ENCODE results near the gene CASZ1.

CASZ1 gene

GRCh38 chr1:10791105-10791951 is 5.1 kb downstream of the CASZ1 start:
- H3K36me3 Mint-ChIP-seq = no peaks in the 10 kb centered on the region
- H3K4me1 Mint-ChIP-seq (ENCODE audit: low read depth) = peaks cover 17% of the 10 kb centered on the region
- H3K27ac Mint-ChIP-seq = no peak overlapping the region
- peaks cover 24% of the 10 kb centered on the region for H3K27me3 Mint-ChIP-seq
- H3K4me3 Mint-ChIP-seq = no peak overlapping the region
- H3K9me3 Mint-ChIP-seq (ENCODE audit: low read depth) = no peaks in the 10 kb centered on the region

- Mint-ChIP-seq H3K9me3 (ENCODE audit: low read depth) (no peaks in the 10 kb centered on the region), H3K4me1 (ENCODE audit: low read depth) (peaks cover 14% of the 10 kb centered on the region), H3K27ac (no peak overlapping the region), H3K4me3 (no peak overlapping the region), H3K36me3 (no peaks in the 10 kb centered on the region), H3K27me3 (peaks cover 22% of the 10 kb centered on the region)
Observed at GRCh38 chr1:10789803-10790702, 6.4 kb downstream of the CASZ1 start.

- Mint-ChIP-seq H3K27me3 (peaks cover 21% of the 10 kb centered on the region), H3K36me3 (no peaks in the 10 kb centered on the region), H3K27ac (no peak overlapping the region)
Observed at GRCh38 chr1:10789047-10789791, 7.2 kb downstream of the CASZ1 start.

DNA sequence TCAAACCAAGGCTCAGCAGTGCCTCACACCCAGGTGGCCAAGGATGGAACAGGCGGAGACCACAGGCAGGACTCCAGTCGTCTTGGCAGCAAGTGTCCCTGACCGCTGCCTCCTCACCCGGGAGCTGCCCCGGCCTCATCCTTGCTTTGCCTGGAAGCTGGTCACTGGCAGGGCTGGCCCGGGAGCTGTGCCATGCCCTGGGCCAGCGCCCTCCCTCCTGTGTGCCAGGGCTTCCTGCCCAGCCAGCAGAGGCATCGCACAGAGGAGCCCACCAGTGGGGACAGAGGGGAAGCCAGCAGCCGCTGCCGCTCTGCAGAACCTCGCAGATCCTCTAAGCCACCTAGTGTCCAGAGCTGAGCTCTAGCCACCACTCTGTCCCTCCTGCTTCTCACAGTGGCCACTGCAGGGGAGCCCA is 7.8 kb downstream of the CASZ1 start:
- Mint-ChIP-seq H3K4me3 (no peak overlapping the region), H3K9me3 (ENCODE audit: low read depth) (no peaks in the 10 kb centered on the region), H3K36me3 (no peaks in the 10 kb centered on the region), H3K27ac (no peak overlapping the region), H3K4me1 (ENCODE audit: low read depth) (peaks cover 6% of the 10 kb centered on the region), H3K27me3 (peaks cover 19% of the 10 kb centered on the region)

More at GRCh38 chr1:10789047-10789791, 7.2 kb downstream of the CASZ1 start:
- no peaks in the 10 kb centered on the region for H3K9me3 Mint-ChIP-seq (ENCODE audit: low read depth)
- H3K4me3 Mint-ChIP-seq = no peak overlapping the region
- H3K4me1 Mint-ChIP-seq (ENCODE audit: low read depth) = peaks cover 9% of the 10 kb centered on the region

DNA sequence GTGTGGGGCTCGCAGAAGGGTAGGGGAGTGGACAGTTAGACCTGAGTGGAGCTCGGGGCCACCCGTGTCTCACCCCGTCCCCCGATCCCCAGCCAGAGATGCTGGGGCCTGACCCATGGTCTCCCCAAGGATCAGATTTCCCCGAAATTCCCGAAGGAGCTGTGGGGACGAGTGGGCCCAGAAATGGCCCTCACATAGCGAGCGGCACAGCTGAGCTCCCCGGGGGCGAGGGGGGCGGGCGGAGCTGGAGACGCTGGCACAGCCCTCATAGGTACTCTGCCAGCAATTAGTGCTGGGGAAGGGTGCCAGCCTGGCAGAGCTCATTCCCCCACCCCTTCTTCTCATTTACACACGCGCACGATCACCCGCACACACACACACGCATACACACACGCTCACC is 9.2 kb downstream of the CASZ1 start:
- Mint-ChIP-seq H3K27ac (no peak overlapping the region), H3K27me3 (peaks cover 13% of the 10 kb centered on the region), H3K9me3 (ENCODE audit: low read depth) (no peaks in the 10 kb centered on the region), H3K4me3 (no peak overlapping the region), H3K4me1 (ENCODE audit: low read depth) (peaks cover under 1% of the 10 kb centered on the region), H3K36me3 (no peaks in the 10 kb centered on the region)

GRCh38 chr1:10785728-10786638 is 10.5 kb downstream of the CASZ1 start:
- H3K27me3 Mint-ChIP-seq = peaks cover 13% of the 10 kb centered on the region
- H3K27ac Mint-ChIP-seq = no peak overlapping the region
- no peaks in the 10 kb centered on the region for H3K4me1 Mint-ChIP-seq (ENCODE audit: low read depth)
- H3K4me3 Mint-ChIP-seq = no peak overlapping the region
- no peaks in the 10 kb centered on the region for H3K9me3 Mint-ChIP-seq (ENCODE audit: low read depth)
- H3K36me3 Mint-ChIP-seq = no peaks in the 10 kb centered on the region

GRCh38 chr1:10784998-10785727 is 11.3 kb downstream of the CASZ1 start:
- H3K27me3 Mint-ChIP-seq = peaks cover 13% of the 10 kb centered on the region
- H3K4me3 Mint-ChIP-seq = no peak overlapping the region
- H3K27ac Mint-ChIP-seq = no peak overlapping the region
- H3K4me1 Mint-ChIP-seq (ENCODE audit: low read depth) = no peaks in the 10 kb centered on the region
- H3K9me3 Mint-ChIP-seq (ENCODE audit: low read depth) = no peaks in the 10 kb centered on the region
- no peaks in the 10 kb centered on the region for H3K36me3 Mint-ChIP-seq

- Mint-ChIP-seq H3K27ac (no peak overlapping the region), H3K4me3 (no peak overlapping the region), H3K4me1 (ENCODE audit: low read depth) (no peaks in the 10 kb centered on the region), H3K27me3 (peaks cover 9% of the 10 kb centered on the region), H3K36me3 (no peaks in the 10 kb centered on the region), H3K9me3 (ENCODE audit: low read depth) (no peaks in the 10 kb centered on the region)
Observed at GRCh38 chr1:10782491-10783244, 13.8 kb downstream of the CASZ1 start.

DNA sequence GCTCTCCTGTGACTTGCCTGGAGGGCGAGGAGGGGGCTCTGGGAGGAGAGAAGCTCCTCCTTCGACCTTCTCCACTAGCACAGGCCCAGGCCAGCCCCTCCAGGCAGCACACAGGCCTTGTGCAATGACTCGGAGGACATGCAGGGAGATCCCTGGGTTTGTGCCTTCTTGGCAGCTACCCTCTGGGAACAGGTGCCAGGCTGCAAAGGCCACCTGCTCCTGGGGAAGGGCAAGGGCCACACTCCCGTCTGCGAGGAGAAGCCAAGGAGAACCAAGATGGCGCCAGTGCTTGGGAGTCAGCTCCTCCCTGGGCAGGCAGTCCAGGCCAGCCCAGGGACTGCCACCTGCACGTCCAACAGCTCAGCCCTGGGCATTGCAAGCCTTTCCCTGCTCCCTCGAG is 15.3 kb downstream of the CASZ1 start:
- no peak overlapping the region for H3K4me3 Mint-ChIP-seq

GRCh38 chr1:10779841-10780240 is 16.6 kb downstream of the CASZ1 start:
- H3K4me1 Mint-ChIP-seq (ENCODE audit: low read depth) = no peaks in the 10 kb centered on the region
- no peaks in the 10 kb centered on the region for H3K36me3 Mint-ChIP-seq
- H3K9me3 Mint-ChIP-seq (ENCODE audit: low read depth) = no peaks in the 10 kb centered on the region
- H3K4me3 Mint-ChIP-seq = no peak overlapping the region
- H3K27ac Mint-ChIP-seq = no peak overlapping the region
- no peaks in the 10 kb centered on the region for H3K27me3 Mint-ChIP-seq

More for the DNA sequence above, 15.3 kb downstream of the CASZ1 start:
- Mint-ChIP-seq H3K36me3 (no peaks in the 10 kb centered on the region), H3K27me3 (no peaks in the 10 kb centered on the region), H3K4me1 (ENCODE audit: low read depth) (no peaks in the 10 kb centered on the region), H3K27ac (no peak overlapping the region), H3K9me3 (ENCODE audit: low read depth) (no peaks in the 10 kb centered on the region)

DNA sequence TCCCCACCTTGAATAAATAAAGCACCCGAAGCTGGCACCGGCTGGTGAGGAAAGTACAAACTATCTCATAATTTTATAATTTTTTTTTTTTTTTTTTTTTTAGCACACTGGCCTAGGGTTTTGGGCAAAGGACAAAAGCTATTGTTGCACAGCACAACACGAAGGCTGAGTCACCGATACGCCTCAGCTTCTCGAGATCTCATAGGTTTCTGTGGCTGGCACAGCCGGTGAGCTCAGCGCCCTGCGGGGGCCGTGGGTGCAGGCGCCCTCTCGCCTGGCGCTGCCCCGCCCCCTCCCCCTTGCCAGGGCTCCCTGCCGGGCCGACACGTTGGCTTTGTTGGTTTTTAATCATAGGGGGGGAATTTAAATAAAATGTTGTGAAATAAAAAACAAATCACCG is 17.2 kb downstream of the CASZ1 start:
- H3K27ac Mint-ChIP-seq = no peak overlapping the region
- H3K4me1 Mint-ChIP-seq (ENCODE audit: low read depth) = no peaks in the 10 kb centered on the region
- H3K9me3 Mint-ChIP-seq (ENCODE audit: low read depth) = no peaks in the 10 kb centered on the region
- no peak overlapping the region for H3K4me3 Mint-ChIP-seq
- H3K27me3 Mint-ChIP-seq = no peaks in the 10 kb centered on the region
- no peaks in the 10 kb centered on the region for H3K36me3 Mint-ChIP-seq

DNA sequence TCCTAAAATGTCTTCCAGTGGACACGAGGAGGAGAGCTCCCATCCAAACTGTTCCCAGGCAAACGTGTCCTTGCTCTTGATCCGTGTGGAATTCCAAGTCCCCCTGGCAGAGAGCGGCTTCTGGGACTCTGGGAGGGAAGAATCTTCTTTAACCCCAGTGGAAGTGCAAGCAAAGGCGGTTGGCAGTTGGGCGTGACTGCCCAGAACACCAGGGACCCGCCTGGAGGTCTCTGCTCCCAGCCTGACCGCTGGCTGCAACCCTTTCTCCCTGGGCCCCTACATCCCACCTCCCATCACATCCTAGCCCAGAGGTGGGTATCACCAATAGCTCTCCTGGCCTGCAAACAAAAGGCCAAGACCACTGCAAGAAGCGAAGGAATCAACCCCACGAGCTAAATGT is 17.8 kb downstream of the CASZ1 start:
- Mint-ChIP-seq H3K27me3 (no peaks in the 10 kb centered on the region), H3K27ac (no peak overlapping the region), H3K36me3 (no peaks in the 10 kb centered on the region), H3K9me3 (ENCODE audit: low read depth) (no peaks in the 10 kb centered on the region), H3K4me1 (ENCODE audit: low read depth) (no peaks in the 10 kb centered on the region), H3K4me3 (no peak overlapping the region)

All from activated naive CD8-positive, alpha-beta T cell (primary cell).